Stomach smooth muscle (tissue), 2 donors: ENCODE measurements around the gene CFAP53.

Source experiments
- H3K27ac ChIP-seq: one replicate; pipeline ENCODE4 v1.7.0; 2013; ENCODE audit warnings: mild to moderate bottlenecking, low read length, inconsistent platforms
- H3K27me3 ChIP-seq, 2 donors: one replicate each; pipeline ENCODE4 v1.7.0; 2013; ENCODE audit warnings: low read length in 2 of 2; ENCODE audit not compliant: insufficient read depth in 2 of 2, control insufficient read depth in 1 of 2
- H3K36me3 ChIP-seq, 2 donors: one replicate each; pipeline ENCODE4 v1.7.0; 2013; ENCODE audit warnings: low read length in 2 of 2; ENCODE audit not compliant: control insufficient read depth in 2 of 2, insufficient read depth in 2 of 2
- H3K4me1 ChIP-seq: one replicate; pipeline ENCODE4 v1.7.0; 2013; ENCODE audit warnings: low read length; ENCODE audit not compliant: control insufficient read depth, insufficient read depth
- H3K4me3 ChIP-seq, 2 donors: one replicate each; pipeline ENCODE4 v1.7.0; 2013; ENCODE audit warnings: low read length in 2 of 2
- H3K9ac ChIP-seq, 2 donors: one replicate each; pipeline ENCODE4 v1.7.0; 2013; ENCODE audit warnings: low read length in 2 of 2, mild to moderate bottlenecking in 1 of 2
- H3K9me3 ChIP-seq, 2 donors: one replicate each; pipeline ENCODE4 v1.7.0; 2013; ENCODE audit warnings: low read length in 2 of 2; ENCODE audit not compliant: control insufficient read depth in 2 of 2
- donor health status: healthy.
- donor health status: Pancreatic carcinoma.

The CFAP53 gene

GRCh38 chr18:50280707-50281294 lies 14.5 kb upstream of the CFAP53 start:
- no peaks in the 10 kb centered on the region for H3K9me3 ChIP-seq
- peak overlapping the region; percentile 95 to 99 for H3K9ac ChIP-seq
- peak overlapping the region; percentile 80 to 100 for H3K4me3 ChIP-seq
- no peaks in the 10 kb centered on the region for H3K27me3 ChIP-seq
- H3K4me1 ChIP-seq, result peaks cover 25% of the 10 kb centered on the region
- H3K27ac ChIP-seq, result peak overlapping the region; percentile 87
- peaks cover 32 to 41% of the 10 kb centered on the region in 2 donors for H3K36me3 ChIP-seq

- Histone ChIP-seq H3K27ac (no peak overlapping the region), H3K4me1 (peaks cover 24% of the 10 kb centered on the region), H3K36me3 (peaks cover 39 to 46% of the 10 kb centered on the region in 2 donors), H3K4me3 (peak overlapping the region; percentile 80 to 100), H3K27me3 (no peaks in the 10 kb centered on the region), H3K9me3 (no peaks in the 10 kb centered on the region), H3K9ac (peak overlapping the region in 1 of 2 donors; percentile 95)
Observed at GRCh38 chr18:50279752-50280151, 13.5 kb upstream of the CFAP53 start.

- no peak overlapping the region for H3K27ac ChIP-seq
- no peaks in the 10 kb centered on the region for H3K27me3 ChIP-seq
- H3K36me3 ChIP-seq, result peaks cover 42 to 46% of the 10 kb centered on the region in 2 donors
- H3K4me1 ChIP-seq, result peaks cover 24% of the 10 kb centered on the region
- no peaks in the 10 kb centered on the region for H3K9me3 ChIP-seq
- no peak overlapping the region for H3K4me3 ChIP-seq
- no peak overlapping the region for H3K9ac ChIP-seq
Observed at GRCh38 chr18:50277942-50278341, 11.6 kb upstream of the CFAP53 start.

- H3K36me3 ChIP-seq, result peaks cover 54 to 56% of the 10 kb centered on the region in 2 donors
- H3K9ac ChIP-seq, result no peak overlapping the region
- H3K9me3 ChIP-seq, result no peaks in the 10 kb centered on the region
- no peak overlapping the region for H3K27ac ChIP-seq
- H3K4me1 ChIP-seq, result peaks cover 16% of the 10 kb centered on the region
- no peaks in the 10 kb centered on the region for H3K27me3 ChIP-seq
- no peak overlapping the region for H3K4me3 ChIP-seq
Observed at GRCh38 chr18:50276452-50276851, 10.2 kb upstream of the CFAP53 start.

DNA sequence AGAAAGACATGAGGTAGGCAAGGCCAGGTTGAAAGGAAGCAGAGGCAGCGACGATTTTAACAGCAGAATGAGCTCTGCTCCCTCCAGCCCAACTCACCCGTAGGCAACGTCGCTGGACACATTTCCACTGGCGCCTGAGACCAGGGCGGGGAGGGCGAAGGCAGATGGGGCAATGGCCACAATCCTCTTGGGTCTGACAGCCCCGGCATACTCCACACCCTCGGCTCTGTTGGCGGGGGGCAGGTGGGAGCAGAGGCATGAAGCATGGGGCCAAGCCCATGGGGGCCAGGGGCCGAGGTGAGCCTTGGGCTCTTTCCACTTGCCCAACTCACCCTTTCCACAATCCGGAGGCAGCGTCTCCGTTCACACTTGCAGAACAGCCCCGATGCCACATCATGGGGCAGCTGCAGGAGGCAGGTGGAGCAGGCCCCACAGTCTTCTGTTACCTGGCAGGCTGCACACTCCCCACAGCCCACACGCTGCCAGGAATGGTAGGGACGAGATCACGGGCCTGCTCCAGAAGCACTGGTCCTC lies 9.3 kb upstream of the CFAP53 start:
- Histone ChIP-seq H3K4me1 (peaks cover 10% of the 10 kb centered on the region), H3K27me3 (no peaks in the 10 kb centered on the region), H3K9ac (no peak overlapping the region), H3K4me3 (no peak overlapping the region), H3K9me3 (no peaks in the 10 kb centered on the region), H3K36me3 (peaks cover 61 to 62% of the 10 kb centered on the region in 2 donors), H3K27ac (no peak overlapping the region)

DNA sequence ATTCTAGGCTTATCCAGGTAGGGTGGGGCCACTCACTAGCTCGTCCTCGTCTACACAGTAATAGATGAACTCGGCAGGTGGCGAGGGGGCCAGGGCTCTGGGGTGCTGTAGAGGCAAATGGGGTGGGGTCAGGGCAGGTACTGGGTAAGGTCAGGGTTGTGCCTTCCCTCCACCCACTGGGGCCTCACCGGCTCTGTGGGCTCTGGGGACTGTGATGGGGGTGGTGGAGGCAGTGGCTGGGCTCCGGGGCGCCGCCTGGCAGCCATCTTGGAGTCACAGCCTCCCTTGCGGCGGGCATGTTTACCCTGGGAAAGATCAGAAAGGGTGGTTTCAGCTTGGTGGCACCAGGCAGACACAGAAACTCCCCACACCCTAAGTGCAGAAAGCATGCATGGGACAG lies 8.6 kb upstream of the CFAP53 start:
- Histone ChIP-seq H3K9ac (no peak overlapping the region), H3K4me3 (no peak overlapping the region), H3K27ac (no peak overlapping the region), H3K9me3 (no peaks in the 10 kb centered on the region), H3K27me3 (no peaks in the 10 kb centered on the region), H3K4me1 (peaks cover 4% of the 10 kb centered on the region), H3K36me3 (peaks cover 65 to 66% of the 10 kb centered on the region in 2 donors)

DNA sequence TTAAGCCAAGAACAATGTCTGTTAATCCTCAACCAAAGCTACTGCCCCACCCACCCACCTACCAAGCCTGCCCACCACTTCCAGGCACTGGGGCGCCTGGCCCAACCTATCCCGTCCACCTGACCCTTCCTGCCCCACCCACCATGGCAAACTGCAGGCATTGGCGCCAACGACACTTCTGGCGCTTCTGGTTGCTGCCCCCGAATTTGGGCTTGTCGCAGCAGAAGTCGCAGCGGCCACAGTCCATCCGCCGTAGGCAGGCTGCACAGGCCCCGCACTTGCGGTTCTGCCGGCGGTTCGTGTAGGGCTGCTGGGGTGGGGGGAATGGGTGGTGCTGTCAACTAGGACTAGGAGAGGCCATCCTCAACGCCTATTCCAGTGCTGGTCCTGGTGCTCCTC lies 7.7 kb upstream of the CFAP53 start:
- peaks cover 71 to 74% of the 10 kb centered on the region in 2 donors for H3K36me3 ChIP-seq
- H3K4me3 ChIP-seq, result no peak overlapping the region
- no peaks in the 10 kb centered on the region for H3K4me1 ChIP-seq
- no peaks in the 10 kb centered on the region for H3K9me3 ChIP-seq
- H3K27me3 ChIP-seq, result no peaks in the 10 kb centered on the region
- H3K9ac ChIP-seq, result no peak overlapping the region
- no peak overlapping the region for H3K27ac ChIP-seq

GRCh38 chr18:50273203-50274043 lies 7.1 kb upstream of the CFAP53 start:
- H3K4me1 ChIP-seq, result no peaks in the 10 kb centered on the region
- H3K9ac ChIP-seq, result no peak overlapping the region
- H3K4me3 ChIP-seq, result no peak overlapping the region
- no peaks in the 10 kb centered on the region for H3K27me3 ChIP-seq
- H3K36me3 ChIP-seq, result peaks cover 73 to 75% of the 10 kb centered on the region in 2 donors
- H3K27ac ChIP-seq, result no peak overlapping the region
- no peaks in the 10 kb centered on the region for H3K9me3 ChIP-seq

- no peaks in the 10 kb centered on the region for H3K9me3 ChIP-seq
- no peak overlapping the region for H3K27ac ChIP-seq
- H3K9ac ChIP-seq, result no peak overlapping the region
- H3K27me3 ChIP-seq, result no peaks in the 10 kb centered on the region
- peaks cover 70 to 75% of the 10 kb centered on the region in 2 donors for H3K36me3 ChIP-seq
- peaks cover 3% of the 10 kb centered on the region for H3K4me1 ChIP-seq
- H3K4me3 ChIP-seq, result no peak overlapping the region
Observed at GRCh38 chr18:50272568-50272967, 6.3 kb upstream of the CFAP53 start.

- Histone ChIP-seq H3K4me3 (peak overlapping the region; percentile 52 to 71), H3K4me1 (peaks cover 17% of the 10 kb centered on the region), H3K27me3 (no peaks in the 10 kb centered on the region), H3K27ac (no peak overlapping the region), H3K9ac (peak overlapping the region; percentile 23 to 36), H3K9me3 (no peaks in the 10 kb centered on the region), H3K36me3 (peaks cover 33 to 37% of the 10 kb centered on the region in 2 donors)
Observed at GRCh38 chr18:50268022-50268747, 1.9 kb upstream of the CFAP53 start.
